Right lobe of liver (tissue), 4 donors: ENCODE data around the gene SART1.

Experiments
- POLR2A ChIP-seq: fragments of 450-650 bp; IDR thresholded peaks from one replicate; pipeline ENCODE4 v1.6.1; 2017; ENCODE audit warnings: antibody characterized with exemption, mild to moderate bottlenecking
- TF ChIP-seq, protein P1 (sequence below), 4 donors: fragments of 200-600 bp in 3 of 4; fragments of 450-650 bp in 1 of 4; IDR thresholded peaks; one replicate each; pipeline versions ENCODE4 v1.5.1 to v1.8.0; 2016 to 2022; ENCODE audit warnings: antibody characterized with exemption in 4 of 4, mild to moderate bottlenecking in 2 of 4
- donor health status: DM: no; HTN: no; CAD: no.
- donor health status: DM: no; HTN: no; CAD: no.
- donor health status: DM: no; HTN: yes; CAD: no.

DNA sequence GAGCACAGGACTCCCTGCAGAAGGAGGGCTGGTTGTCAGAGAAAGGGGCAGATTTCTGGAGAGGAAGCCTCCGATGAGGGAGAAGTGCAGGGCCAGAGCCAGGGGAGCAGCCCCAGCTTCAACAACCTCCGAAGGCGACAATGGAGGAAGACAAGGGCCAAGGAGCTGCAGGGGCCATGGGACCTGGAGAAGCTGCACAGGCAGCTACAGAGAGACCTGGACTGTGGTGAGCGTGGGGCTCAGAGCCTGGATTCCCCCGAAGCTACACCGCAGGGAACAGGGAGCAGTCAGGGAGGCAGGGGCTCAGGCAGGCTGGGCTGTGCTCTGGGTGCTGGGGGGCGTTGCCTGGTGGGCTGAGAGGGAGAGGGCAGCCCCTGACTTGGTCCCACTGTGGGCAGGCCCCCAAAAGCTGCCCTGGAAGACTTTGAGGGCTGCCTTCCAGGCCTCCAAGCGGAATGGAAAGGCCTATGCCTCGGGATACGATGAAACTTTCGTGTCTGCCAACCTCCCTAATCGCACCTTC, 13.9 kb upstream of the SART1 start:
- TF ChIP-seq, protein P1, sequence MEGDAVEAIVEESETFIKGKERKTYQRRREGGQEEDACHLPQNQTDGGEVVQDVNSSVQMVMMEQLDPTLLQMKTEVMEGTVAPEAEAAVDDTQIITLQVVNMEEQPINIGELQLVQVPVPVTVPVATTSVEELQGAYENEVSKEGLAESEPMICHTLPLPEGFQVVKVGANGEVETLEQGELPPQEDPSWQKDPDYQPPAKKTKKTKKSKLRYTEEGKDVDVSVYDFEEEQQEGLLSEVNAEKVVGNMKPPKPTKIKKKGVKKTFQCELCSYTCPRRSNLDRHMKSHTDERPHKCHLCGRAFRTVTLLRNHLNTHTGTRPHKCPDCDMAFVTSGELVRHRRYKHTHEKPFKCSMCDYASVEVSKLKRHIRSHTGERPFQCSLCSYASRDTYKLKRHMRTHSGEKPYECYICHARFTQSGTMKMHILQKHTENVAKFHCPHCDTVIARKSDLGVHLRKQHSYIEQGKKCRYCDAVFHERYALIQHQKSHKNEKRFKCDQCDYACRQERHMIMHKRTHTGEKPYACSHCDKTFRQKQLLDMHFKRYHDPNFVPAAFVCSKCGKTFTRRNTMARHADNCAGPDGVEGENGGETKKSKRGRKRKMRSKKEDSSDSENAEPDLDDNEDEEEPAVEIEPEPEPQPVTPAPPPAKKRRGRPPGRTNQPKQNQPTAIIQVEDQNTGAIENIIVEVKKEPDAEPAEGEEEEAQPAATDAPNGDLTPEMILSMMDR (IDR thresholded peaks at IDR 0.05), result no peak
- TF ChIP-seq POLR2A, result no peak
